Activated gamma-delta T cell (primary cell): ENCODE data around the gene DDI2.
"Not testable (repeated sequence)": the region's sequence is repeated elsewhere in the genome, so short reads cannot be mapped to it uniquely, and the experiment has no call there.

Experiments used
- DNase-seq: peaks from one replicate; lab custom pipeline; 2025; lab: John Stamatoyannopoulos, UW

Gene DDI2

DNA sequence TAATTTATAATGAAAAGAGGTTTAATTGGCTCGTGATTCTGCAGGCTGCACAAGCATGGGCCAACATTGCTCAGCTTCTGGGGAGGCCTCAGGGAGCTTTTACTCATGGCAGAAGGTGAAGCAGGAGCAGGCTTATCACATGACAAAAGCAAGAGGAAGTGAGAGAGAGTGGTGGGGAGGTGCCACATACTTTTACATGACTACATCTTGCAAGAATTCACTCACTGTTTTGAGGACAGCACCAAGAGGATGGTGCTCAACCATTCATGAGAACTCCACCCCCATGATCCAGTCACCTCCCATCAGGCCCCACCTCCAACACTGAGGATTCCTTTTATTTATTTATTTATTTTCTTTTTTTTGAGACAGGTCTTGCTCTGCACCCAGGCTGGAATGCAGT, 61.3 kb downstream of the DDI2 start:
- DNase-seq = no peak

GRCh38 chr1:15680131-15680530, 62.9 kb downstream of the DDI2 start:
- no peak for DNase-seq

GRCh38 chr1:15680561-15681348, 63.5 kb downstream of the DDI2 start:
- no peak for DNase-seq

DNA sequence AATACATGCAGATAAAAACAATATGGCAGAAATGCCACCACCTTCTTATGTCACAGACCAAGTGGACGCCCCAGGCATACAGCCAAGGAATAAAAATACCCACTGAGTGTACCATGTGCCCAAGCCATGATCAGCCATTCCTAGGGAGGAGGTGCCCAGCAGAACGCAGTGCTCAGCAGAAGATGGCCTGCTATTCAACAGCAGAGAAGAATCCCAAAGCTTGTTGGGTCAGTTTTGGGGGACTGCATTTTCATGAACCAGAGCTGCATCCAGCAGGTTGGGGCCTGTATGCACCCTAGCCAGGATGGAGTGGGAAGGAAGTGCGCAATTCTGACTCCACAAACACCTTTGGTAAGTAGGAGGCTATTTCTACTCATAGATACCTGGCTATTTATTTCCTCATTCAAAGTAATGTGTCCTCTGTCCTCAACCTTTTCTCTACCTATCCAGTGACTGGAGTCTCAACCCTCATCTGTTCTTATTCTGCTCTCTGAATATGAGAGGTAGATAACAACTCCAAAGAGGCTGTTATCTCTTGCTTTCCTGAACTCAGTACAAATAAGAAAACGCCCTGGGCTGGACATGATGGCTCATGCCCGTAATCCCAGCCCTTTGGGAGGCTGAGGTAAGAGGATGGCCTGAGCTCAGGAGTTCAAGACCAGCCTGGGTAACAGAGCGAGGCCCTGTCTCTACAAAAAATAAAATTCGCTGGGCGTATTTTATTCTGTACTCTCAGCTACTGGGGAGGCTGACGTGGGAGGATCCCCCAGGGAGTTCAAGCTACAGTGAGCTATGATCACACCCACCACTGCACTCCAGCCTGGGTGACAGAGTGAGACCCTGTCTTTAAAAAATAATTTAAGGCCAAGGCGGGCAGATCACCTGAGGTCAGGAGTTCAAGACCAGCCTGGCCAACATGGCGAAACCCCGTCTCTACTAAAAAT, 64.4 kb downstream of the DDI2 start:
- DNase-seq = no peak

DNA sequence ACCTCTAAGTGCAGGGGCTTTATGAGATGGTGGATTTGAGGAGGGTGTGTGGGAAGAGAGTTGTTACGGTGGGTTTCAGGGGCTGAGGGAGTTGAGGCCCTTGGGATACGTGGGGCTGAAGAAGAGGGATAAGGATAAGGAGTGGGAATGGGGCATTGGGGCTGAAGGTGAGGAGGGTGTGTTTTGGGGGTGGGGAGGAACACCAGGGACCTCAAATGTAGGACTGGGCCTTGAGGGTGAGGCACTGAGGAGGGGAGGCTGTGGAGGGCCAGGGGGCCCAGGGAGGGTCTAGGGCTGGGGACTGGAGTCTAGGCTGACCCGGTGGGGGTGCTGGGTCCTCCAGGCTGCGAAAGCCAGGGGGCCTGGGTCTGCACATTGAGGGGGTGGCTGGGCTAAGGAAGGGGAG, 65.7 kb downstream of the DDI2 start:
- no peak for DNase-seq

DNA sequence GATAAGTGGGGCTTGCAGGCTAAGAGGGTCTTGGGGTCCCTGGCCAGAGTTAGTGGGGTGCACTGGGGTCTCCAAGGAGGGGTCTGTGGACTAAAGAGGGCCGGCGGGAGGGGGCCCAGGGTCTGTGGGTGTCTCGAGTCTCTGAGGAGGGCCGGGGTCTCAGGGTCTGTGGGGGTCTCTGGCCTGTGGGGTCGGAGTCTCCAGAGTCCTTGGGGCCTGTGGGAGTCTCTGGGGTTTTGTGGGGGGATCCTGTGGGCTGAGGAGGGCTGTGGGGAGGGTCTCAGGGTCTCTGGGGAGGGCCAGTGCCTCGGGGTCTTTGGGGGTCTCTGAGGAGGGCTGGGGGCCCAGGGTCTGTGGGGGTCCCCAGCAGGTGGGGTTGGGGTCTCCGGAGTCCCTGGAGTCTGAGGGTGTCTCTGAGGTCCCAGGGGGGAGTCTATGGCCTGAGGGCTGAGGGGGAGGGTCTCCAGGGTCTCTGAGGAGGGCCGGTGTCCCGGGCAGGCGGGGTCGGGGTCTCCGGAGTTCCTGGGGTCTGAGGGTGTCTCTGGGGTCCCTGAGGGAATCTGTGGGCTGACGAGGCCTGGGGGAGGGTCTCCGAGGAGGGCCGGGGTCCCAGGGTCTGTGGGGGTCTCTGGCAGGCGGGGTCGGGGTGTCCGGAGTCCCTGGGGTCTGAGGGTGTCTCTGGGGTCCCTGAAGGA, 66.2 kb downstream of the DDI2 start:
- DNase-seq = no peak

GRCh38 chr1:15684042-15684461, 66.8 kb downstream of the DDI2 start, which contains the start of gene PLEKHM2:
TSS of gene PLEKHM2 (plus strand) at chr1:15684320. CDS start at chr1:15684559, 239 bp downstream.
- DNase-seq = peak; percentile 36

DNA sequence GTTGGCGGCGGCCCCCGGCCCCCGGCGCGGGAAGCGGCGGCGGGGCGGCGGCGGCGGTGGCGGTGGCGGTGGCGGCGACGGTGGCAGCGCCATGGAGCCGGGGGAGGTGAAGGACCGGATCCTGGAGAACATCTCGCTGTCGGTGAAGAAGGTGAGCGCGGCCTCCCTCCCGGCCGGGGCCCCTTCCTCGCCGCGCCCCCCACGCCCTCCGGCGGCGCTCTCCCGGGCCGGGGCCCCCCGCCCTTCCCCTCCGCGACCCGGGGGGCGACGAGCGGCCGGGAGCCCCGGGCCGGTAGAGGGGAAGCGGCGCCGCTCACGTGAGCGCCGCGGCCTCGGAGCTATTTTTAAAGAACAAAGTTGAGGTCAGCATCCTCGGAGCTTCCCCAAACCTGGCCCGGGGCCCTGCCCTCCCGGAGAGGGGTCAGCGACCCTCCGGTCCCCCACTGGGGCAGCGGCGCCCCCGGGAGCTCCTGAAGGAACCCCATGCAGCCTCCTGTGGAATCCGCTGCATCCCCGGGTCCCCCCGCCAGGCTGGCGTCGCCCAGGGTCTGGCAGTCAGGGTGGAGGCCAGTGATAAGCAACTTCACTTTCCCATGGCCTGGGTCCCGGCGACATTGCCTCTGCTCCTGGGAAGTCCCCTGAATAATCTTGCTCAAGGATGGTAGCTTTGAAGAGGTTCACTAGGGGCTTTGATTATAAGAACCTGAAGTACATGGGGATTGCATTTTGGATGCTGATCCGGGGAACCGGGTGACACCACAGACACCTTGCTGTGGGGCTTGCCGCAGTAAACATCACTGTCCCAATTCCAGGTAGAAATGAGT, 67.4 kb downstream of the DDI2 start:
- DNase-seq = no peak

DNA sequence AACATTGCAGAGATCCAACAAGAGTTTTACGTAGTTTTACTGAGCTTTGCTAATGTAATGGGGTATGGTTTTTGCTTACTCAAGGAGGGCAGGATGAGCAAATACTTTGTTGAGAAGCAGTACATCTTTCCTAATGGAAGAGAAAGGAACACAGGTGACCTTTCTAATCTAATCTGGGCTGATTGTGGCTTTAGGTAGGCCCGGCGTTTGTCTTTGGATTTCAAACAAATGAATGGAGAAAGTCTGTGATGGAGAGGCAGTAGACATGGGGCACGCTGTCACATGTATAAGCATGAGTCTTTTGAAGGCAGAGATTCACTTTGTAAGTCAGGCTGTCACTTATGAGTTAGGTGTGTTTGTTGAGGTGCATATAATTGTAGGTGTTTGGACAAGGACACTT, 68.6 kb downstream of the DDI2 start:
- DNase-seq = no peak

DNA sequence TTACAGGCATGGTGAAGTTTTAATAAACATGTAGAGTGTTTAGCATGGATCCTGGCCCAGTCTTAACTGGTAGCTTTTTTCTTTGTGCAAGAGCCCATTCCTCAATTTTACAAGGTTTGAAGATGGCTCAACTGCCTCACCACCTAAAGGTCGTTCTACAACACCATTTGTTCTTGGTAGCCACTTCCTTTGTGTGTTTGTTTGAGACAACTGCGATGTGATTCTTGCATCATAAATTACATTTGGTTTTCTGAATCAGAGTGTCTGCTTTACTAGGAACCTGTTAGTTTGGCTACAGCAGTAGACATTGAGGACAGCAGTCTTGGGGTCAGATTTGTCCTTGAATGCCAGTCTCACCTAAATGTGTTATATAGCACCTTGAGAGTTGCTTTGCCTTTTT, 70.2 kb downstream of the DDI2 start:
- no peak for DNase-seq

- no peak for DNase-seq
Measured at GRCh38 chr1:15690317-15690716, 73.1 kb downstream of the DDI2 start.

GRCh38 chr1:15691434-15692032, 74.3 kb downstream of the DDI2 start:
- no peak for DNase-seq

DNA sequence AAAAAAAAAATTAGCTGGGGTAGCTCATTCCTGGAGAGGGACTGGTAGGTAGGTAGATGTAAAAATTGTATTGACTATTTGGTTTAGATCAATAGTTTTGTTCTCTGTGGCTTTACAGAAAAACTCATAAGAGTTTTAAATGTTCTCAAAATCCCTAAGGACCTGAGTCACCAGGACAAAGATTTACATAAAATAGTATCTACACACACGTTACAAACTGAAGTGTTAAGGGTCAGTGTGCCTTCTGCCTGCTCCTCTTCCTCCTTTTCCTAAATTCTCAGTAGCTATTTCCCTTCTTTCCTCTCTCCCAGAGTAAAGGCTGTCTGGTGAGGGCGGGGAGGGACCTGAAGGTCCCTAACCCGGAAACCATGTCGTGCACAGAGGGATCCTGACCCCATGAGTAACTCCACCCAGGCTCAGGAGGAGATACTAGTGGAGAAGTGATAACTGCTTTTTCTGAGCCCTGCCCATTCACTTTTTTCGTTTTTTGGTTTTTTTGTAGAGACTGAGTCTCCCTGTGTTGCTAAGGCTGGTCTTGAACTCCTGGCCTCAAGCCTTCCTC, 74.9 kb downstream of the DDI2 start:
- no peak for DNase-seq

DNA sequence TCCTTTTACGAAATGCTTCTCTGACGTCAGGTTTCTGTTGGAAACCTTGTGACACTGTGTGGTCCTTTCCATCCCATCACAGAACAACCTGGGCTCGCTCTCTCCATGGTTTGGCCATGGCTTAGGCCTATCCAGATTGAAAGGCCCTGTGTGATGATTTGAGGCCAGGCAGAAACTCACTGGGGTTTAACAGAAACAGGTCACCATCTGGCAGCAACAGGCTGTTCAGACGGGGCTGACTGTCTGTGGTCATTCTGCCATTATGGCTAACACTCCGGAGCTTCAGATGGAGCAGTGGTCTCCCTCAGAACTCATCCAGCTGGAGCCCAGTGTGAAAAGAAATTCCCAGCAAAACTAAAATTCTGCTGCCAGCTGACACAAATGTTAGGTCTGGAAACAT, 76.1 kb downstream of the DDI2 start:
- DNase-seq = no peak

DNA sequence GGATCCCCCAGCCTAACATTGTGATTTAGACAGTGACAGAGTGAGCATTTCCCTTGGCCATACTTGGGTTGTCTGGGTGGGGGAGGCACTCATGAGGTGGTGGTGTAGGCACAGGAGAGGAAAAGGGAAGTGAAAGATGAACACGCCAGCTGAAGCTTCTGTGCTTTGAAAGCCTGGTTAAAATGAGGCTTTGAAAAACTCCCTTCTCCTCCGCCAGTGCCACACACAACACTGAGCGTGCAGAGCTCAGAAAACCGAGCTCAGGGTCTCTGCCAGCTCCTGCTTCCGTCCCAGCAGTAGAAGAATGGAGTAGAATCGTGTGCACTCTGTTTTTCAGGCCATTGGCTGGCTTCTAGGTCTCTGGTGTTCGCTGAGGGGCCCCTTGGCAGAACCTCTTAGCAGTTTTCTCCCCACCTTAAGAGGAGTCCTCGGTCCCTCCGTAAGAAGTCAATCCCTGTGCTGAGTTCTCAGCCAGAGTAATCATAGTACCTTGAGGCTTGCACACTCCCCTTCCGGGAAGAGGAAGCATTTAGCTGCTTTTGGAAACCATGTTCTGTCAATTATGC, 79.8 kb downstream of the DDI2 start:
- no peak for DNase-seq

DNA sequence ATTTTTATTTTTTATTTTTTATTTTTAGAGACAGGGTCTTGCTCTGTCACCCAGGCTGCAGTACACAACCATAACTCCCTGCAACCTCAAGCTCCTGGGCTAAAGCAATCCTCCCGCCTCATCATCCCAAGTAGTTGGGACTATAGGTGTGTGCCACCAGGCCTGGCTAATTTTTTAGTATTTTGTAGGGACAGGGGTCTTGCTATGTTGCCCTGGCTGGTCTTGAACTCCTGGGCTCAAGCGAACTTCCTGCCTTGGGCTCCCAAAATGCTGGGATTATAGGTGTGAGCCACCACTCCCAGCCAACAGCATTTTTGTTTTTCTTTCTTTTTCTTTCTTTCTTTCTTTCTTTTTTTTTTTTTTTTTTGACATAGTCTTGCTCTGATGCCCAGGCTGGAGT, 80.9 kb downstream of the DDI2 start:
- DNase-seq = no peak

DNA sequence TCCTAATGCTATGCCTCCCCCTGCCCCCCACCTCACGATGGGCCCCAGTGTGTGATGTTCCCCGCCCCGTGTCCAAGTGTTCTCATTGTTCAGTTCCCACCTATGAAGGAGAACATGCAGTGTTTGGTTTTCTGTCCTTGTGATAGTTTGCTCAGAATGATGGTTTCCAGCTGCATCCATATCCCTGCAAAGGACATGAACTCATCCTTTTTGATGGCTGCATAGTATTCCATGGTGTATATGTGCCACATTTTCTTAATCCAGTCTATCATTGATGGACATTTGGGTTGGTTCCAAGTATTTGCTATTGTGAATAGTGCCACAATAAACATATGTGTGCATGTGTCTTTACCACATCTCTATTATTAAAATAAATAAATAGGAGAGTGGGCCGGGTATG, 82.1 kb downstream of the DDI2 start:
- DNase-seq = not testable (repeated sequence)

GRCh38 chr1:15700508-15700907, 83.2 kb downstream of the DDI2 start:
- no peak for DNase-seq

GRCh38 chr1:15701784-15702183, 84.5 kb downstream of the DDI2 start:
- no peak for DNase-seq
